Brain microvascular endothelial cell (primary cell): ENCODE data around the gene ARHGAP42.
A peak's percentile ranks its signal among the peaks of the same experiment; 100 is the strongest.

ENCODE experiments used
- DNase-seq: peaks from one replicate; pipeline ENCODE4 v3.0.0-alpha.2; 2020
- H3K27ac ChIP-seq: fragments of 250-450 bp; sonication (Bioruptor Pico); 2 replicates; pipeline ENCODE4 v1.5.1; 2020; ENCODE audit warnings: mild to moderate bottlenecking, moderate library complexity
- H3K27me3 ChIP-seq: fragments of 250-450 bp; sonication (Bioruptor Pico); replicated peaks from 2 replicates; pipeline ENCODE4 v1.5.1; 2020; ENCODE audit warnings: mild to moderate bottlenecking
- H3K36me3 ChIP-seq: fragments of 250-450 bp; sonication (Bioruptor Pico); replicated peaks from 2 replicates; pipeline ENCODE4 v1.5.1; 2020; ENCODE audit warnings: mild to moderate bottlenecking
- H3K4me3 ChIP-seq: 2 replicates; pipeline ENCODE4 v1.5.1; 2011; ENCODE audit warnings: low read depth, mild to moderate bottlenecking, control low read depth, low read length, moderate library complexity
- in situ Hi-C: cut with HindIII; loops from 2 replicates; pipeline ENCODE4 v1.10.0; 2017; ENCODE audit warnings: low sequenced_read_pairs, low pct_ligation_motif_present
- TF ChIP-seq, protein P1 (sequence below): IDR thresholded peaks from 2 replicates; pipeline ENCODE4 v1.5.1; 2011; ENCODE audit warnings: low read depth, mild to moderate bottlenecking, moderate library complexity, low read length, control low read depth, inconsistent platforms; ENCODE audit errors: missing control alignments

ARHGAP42 gene

DNA sequence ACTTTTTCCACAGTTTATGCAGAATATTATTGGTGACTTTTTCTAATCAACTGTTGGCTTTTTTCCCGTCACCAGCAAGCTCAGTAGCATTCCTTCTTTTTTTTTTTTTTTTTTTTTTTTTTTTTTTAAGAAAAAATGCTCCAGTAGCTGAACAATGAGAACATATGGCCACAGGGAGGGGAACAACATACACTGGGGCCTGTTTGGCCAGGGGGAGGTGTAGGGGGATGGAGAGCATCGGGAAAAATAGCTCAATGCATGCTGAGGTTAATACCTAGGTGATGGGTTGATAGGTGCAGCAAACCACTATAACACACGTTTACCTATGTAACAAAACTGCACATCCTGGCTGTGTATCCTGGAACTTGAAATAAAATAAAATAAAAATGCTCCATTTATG lies 82.5 kb downstream of the ARHGAP42 start:
- Histone ChIP-seq H3K4me3 (no peak overlapping the region), H3K27ac (no peak overlapping the region), H3K36me3 (no peaks in the 10 kb centered on the region), H3K27me3 (no peaks in the 10 kb centered on the region)
- in situ Hi-C loops: no loop called here
- DNase-seq: no peak
- TF ChIP-seq, protein P1, sequence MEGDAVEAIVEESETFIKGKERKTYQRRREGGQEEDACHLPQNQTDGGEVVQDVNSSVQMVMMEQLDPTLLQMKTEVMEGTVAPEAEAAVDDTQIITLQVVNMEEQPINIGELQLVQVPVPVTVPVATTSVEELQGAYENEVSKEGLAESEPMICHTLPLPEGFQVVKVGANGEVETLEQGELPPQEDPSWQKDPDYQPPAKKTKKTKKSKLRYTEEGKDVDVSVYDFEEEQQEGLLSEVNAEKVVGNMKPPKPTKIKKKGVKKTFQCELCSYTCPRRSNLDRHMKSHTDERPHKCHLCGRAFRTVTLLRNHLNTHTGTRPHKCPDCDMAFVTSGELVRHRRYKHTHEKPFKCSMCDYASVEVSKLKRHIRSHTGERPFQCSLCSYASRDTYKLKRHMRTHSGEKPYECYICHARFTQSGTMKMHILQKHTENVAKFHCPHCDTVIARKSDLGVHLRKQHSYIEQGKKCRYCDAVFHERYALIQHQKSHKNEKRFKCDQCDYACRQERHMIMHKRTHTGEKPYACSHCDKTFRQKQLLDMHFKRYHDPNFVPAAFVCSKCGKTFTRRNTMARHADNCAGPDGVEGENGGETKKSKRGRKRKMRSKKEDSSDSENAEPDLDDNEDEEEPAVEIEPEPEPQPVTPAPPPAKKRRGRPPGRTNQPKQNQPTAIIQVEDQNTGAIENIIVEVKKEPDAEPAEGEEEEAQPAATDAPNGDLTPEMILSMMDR: no peak

GRCh38 chr11:100774132-100774531 lies 87.0 kb downstream of the ARHGAP42 start:
- Histone ChIP-seq H3K27me3 (no peaks in the 10 kb centered on the region), H3K27ac (no peak overlapping the region), H3K4me3 (no peak overlapping the region), H3K36me3 (no peaks in the 10 kb centered on the region)
- in situ Hi-C loops: no loop called here
- TF ChIP-seq, protein P1: no peak
- no peak for DNase-seq

- no peaks in the 10 kb centered on the region for H3K27me3 ChIP-seq
- no peaks in the 10 kb centered on the region for H3K36me3 ChIP-seq
- in situ Hi-C loops: no loop called here
- TF ChIP-seq, protein P1: no peak
- no peak overlapping the region for H3K27ac ChIP-seq
- peak; percentile 16 for DNase-seq
- H3K4me3 ChIP-seq: no peak overlapping the region
These were observed 87.8 kb downstream of the ARHGAP42 start for GRCh38 chr11:100774859-100775258.

DNA sequence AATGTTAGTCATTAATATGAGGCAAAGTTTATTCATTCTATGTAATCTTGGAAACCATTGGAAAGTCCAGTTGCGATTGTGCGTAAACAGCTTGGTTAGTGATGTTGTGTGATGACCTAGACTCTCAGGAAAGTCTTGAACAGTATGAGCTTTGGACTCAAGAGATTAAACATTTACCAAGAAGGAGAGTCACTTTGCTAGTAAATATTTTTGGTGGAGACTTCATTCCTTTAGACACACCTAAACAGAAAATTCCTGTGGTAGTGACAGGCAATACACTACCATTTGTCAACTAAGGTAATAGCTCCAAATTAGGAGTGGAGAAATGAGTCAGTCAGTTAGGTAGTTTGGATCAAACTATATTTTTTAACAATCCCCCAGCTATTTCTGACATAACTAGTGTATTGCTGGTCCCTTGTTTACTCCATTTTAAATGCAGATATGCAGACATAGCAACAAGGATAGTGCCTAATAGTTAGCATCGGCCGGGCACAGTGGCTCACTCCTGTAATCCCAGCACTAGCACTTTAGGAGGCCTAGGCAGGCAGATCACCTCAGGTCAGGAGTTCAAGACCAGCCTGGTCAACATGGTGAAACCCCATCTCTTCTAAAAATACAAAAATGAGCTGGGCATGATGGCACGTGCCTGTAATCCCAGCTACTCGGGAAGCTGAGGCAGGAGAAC lies 89.3 kb downstream of the ARHGAP42 start:
- DNase-seq: peak; percentile 81
- H3K27ac ChIP-seq: peak overlapping the region; percentile 25
- in situ Hi-C loops: no loop called here
- TF ChIP-seq, protein P1: no peak
- no peaks in the 10 kb centered on the region for H3K27me3 ChIP-seq
- H3K4me3 ChIP-seq: no peak overlapping the region
- no peaks in the 10 kb centered on the region for H3K36me3 ChIP-seq

GRCh38 chr11:100777103-100777502 lies 90.0 kb downstream of the ARHGAP42 start:
- Histone ChIP-seq H3K27ac (no peak overlapping the region), H3K36me3 (no peaks in the 10 kb centered on the region), H3K4me3 (no peak overlapping the region), H3K27me3 (no peaks in the 10 kb centered on the region)
- no peak for DNase-seq
- TF ChIP-seq, protein P1: no peak
- in situ Hi-C loops: no loop called here

GRCh38 chr11:100777736-100778135 lies 90.6 kb downstream of the ARHGAP42 start:
- in situ Hi-C loops: no loop called here
- no peaks in the 10 kb centered on the region for H3K36me3 ChIP-seq
- H3K4me3 ChIP-seq: no peak overlapping the region
- DNase-seq: no peak
- TF ChIP-seq, protein P1: no peak
- H3K27ac ChIP-seq: no peak overlapping the region
- no peaks in the 10 kb centered on the region for H3K27me3 ChIP-seq
